SU-DHL-6 (cell line): ENCODE measurements around the gene CLCN4.

ENCODE experiments used
- H2AFZ ChIP-seq: fragments of 200-600 bp; sonication (generic); 2 replicates; pipeline ENCODE4 v1.6.1; 2014; ENCODE audit warnings: low read depth, mild to moderate bottlenecking, moderate library complexity, mixed read lengths, antibody characterized with exemption, low read length; ENCODE audit not compliant: severe bottlenecking
- H3F3A ChIP-seq: fragments of 200-600 bp; shearing (Covaris generic); 2 replicates; pipeline ENCODE4 v1.6.0; 2016; ENCODE audit warnings: antibody characterized with exemption, mild to moderate bottlenecking; ENCODE audit not compliant: insufficient read depth
- H3K27ac ChIP-seq: fragments of 200-600 bp; sonication (generic); 2 replicates; pipeline ENCODE4 v1.5.1; 2016; ENCODE audit warnings: low read depth, mild to moderate bottlenecking, low read length, moderate library complexity, mixed read lengths
- H3K27me3 ChIP-seq: fragments of 200-600 bp; sonication (generic), shearing (Covaris generic); 2 replicates; pipeline ENCODE4 v1.6.0; 2014; ENCODE audit warnings: mild to moderate bottlenecking, low read length
- H3K36me3 ChIP-seq: fragments of 200-600 bp; sonication (generic); 2 replicates; pipeline ENCODE4 v1.6.1; 2014; ENCODE audit warnings: mild to moderate bottlenecking, low read length, mixed read lengths
- H3K4me2 ChIP-seq: fragments of 300-600, 200-600 bp; shearing (Covaris generic), sonication (generic); 2 replicates; pipeline ENCODE4 v1.6.0; 2014; ENCODE audit warnings: low read length, low read depth, mild to moderate bottlenecking; ENCODE audit not compliant: poor library complexity, severe bottlenecking
- H3K4me3 ChIP-seq: fragments of 200-600 bp; sonication (generic); 2 replicates; pipeline ENCODE4 v1.5.1; 2014; ENCODE audit warnings: antibody characterized with exemption, low read length, mild to moderate bottlenecking, mixed read lengths; ENCODE audit not compliant: insufficient read depth, poor library complexity, severe bottlenecking
- H3K79me2 ChIP-seq: fragments of 200-600 bp; sonication (generic); 2 replicates; pipeline ENCODE4 v1.6.1; 2014; ENCODE audit warnings: mild to moderate bottlenecking, low read length, moderate library complexity; ENCODE audit not compliant: insufficient read depth
- H3K9ac ChIP-seq: fragments of 200-600 bp; sonication (generic); 2 replicates; pipeline ENCODE4 v1.7.0; 2014; ENCODE audit warnings: mild to moderate bottlenecking, low read length
- H3K9me2 ChIP-seq: fragments of 200-600 bp; sonication (generic); replicated peaks from 2 replicates; pipeline ENCODE4 v1.6.1; 2014; ENCODE audit warnings: low read length; ENCODE audit not compliant: insufficient read depth
- H3K9me3 ChIP-seq: fragments of 200-600 bp; sonication (generic); 2 replicates; pipeline ENCODE4 v1.6.1; 2014; ENCODE audit warnings: low read length, mixed read lengths; ENCODE audit not compliant: insufficient read depth
- H4K20me1 ChIP-seq: fragments of 200-600 bp; sonication (generic); 2 replicates; pipeline ENCODE4 v1.6.1; 2014; ENCODE audit warnings: low read depth, mild to moderate bottlenecking, antibody characterized with exemption, low read length, moderate library complexity, mixed read lengths
- EZH2phosphoT487 ChIP-seq: fragments of 200-600 bp; sonication (generic), shearing (Covaris generic); conservative IDR thresholded peaks from 2 replicates; pipeline ENCODE4 v1.6.1; 2018; ENCODE audit warnings: mild to moderate bottlenecking, antibody characterized with exemption, low read length, moderate library complexity, mixed read lengths
- TF ChIP-seq, protein P1 (sequence below): fragments of 200-600 bp; sonication (generic); IDR thresholded peaks from one replicate; pipeline ENCODE4 v1.5.1; 2017; ENCODE audit warnings: antibody characterized with exemption, mild to moderate bottlenecking, low read length, moderate library complexity; ENCODE audit not compliant: insufficient read depth, poor library complexity, severe bottlenecking

CLCN4 gene

DNA sequence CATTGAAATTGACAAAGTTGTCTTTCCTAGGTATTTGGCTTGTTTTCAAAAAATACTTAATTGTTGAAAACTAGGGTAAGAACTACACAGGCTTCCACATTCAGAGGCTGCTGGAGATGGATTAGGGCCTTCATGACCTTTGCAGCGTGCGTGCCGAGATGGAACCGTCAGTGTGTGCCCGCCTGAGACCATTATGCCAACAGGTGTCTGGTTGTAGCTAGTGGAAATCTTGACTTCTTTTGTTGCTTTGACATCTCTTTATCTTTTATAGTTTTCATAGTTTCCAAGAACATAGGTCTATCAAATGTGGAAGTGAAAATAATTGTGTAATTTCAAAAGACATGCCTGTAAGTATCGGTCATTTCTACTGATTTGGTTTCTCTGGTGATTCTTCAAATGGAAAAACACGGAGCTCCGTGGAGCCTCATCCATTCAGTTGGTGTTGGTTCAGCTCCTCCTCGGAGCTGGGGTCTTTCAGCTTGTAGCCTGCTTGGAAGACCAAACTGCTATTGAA, 38.9 kb upstream of the CLCN4 start:
- Histone ChIP-seq H3K27ac (peak overlapping the region; percentile 95), H2AFZ (no peak overlapping the region), H3K4me2 (peak overlapping the region; percentile 49), H3K36me3 (peaks cover 12% of the 10 kb centered on the region), H3K27me3 (no peaks in the 10 kb centered on the region), H3K4me3 (no peak overlapping the region), H3F3A (peaks cover 37% of the 10 kb centered on the region), H3K9ac (peak overlapping the region; percentile 43), H3K9me2 (no peaks in the 10 kb centered on the region), H3K9me3 (no peaks in the 10 kb centered on the region), H4K20me1 (no peaks in the 10 kb centered on the region), H3K79me2 (peaks cover 23% of the 10 kb centered on the region; the same call in 1 of the 2 replicates)
- TF ChIP-seq, protein P1, sequence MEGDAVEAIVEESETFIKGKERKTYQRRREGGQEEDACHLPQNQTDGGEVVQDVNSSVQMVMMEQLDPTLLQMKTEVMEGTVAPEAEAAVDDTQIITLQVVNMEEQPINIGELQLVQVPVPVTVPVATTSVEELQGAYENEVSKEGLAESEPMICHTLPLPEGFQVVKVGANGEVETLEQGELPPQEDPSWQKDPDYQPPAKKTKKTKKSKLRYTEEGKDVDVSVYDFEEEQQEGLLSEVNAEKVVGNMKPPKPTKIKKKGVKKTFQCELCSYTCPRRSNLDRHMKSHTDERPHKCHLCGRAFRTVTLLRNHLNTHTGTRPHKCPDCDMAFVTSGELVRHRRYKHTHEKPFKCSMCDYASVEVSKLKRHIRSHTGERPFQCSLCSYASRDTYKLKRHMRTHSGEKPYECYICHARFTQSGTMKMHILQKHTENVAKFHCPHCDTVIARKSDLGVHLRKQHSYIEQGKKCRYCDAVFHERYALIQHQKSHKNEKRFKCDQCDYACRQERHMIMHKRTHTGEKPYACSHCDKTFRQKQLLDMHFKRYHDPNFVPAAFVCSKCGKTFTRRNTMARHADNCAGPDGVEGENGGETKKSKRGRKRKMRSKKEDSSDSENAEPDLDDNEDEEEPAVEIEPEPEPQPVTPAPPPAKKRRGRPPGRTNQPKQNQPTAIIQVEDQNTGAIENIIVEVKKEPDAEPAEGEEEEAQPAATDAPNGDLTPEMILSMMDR, result no peak
- no peak for TF ChIP-seq EZH2phosphoT487

DNA sequence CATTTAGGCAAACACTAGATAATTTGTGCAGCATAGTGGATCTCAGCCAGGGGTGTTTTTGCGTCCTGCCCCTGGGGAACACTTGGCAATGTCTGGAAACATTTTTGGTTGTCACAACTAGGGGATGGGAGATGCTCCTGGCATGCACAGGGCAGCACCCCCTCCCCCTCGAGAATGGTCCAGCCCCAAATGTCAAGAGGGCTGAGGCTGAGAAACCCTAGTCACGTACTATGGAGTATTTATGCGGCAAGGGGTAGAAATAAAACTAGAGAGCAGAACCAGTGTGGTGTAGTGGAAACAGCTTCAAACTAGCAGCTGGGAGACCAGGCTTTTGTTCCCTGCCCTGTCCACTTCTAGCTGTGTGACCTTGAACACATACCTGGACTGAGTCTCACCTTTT, 38.2 kb upstream of the CLCN4 start:
- Histone ChIP-seq H3K9me3 (no peaks in the 10 kb centered on the region), H4K20me1 (no peaks in the 10 kb centered on the region), H3K4me2 (peak overlapping the region; percentile 49), H3K9ac (peak overlapping the region; percentile 43), H3F3A (peaks cover 35% of the 10 kb centered on the region), H2AFZ (no peak overlapping the region), H3K36me3 (peaks cover 12% of the 10 kb centered on the region), H3K79me2 (peaks cover 16% of the 10 kb centered on the region; the same call in 1 of the 2 replicates), H3K9me2 (no peaks in the 10 kb centered on the region), H3K4me3 (no peak overlapping the region), H3K27ac (peak overlapping the region; percentile 95), H3K27me3 (no peaks in the 10 kb centered on the region)
- TF ChIP-seq EZH2phosphoT487, result no peak
- TF ChIP-seq, protein P1, result no peak

DNA sequence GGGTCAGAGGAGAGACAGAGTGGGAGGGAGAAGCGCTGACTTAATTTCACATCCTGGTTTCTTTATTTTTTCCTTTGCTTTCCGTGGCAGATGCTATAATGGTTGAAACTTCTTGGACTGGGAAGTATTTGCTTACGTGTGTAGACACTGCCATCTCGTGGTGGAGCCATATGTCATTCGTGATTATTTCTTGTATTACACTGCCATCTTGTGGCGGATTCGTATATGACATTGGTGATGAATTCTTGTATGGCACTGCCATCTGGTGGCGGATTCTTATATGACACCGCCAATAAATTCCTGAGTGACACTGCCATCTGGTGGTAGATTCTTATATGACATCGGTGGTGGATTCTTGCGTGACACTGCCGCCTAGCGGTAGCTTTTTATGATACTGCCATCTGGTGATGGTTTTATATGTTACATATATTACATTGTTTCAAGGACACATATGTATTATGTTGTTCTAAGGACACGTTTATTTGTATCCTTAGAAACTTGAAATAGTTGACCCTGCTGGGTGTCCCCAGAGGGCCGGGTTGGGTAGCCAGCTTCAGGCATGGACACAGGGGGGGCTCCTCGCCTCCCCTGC, 37.3 kb upstream of the CLCN4 start:
- H3K9me2 ChIP-seq, result no peaks in the 10 kb centered on the region
- peaks cover 35% of the 10 kb centered on the region for H3F3A ChIP-seq
- H3K79me2 ChIP-seq, result peaks cover 9% of the 10 kb centered on the region; the same call in 1 of the 2 replicates
- no peaks in the 10 kb centered on the region for H3K27me3 ChIP-seq
- H3K9ac ChIP-seq, result peak overlapping the region; percentile 43; the same call in 1 of the 2 replicates
- H3K27ac ChIP-seq, result peak overlapping the region; percentile 95
- H3K4me3 ChIP-seq, result no peak overlapping the region
- no peak for TF ChIP-seq EZH2phosphoT487
- TF ChIP-seq, protein P1, result peak; percentile 97
- no peak overlapping the region for H2AFZ ChIP-seq
- H3K36me3 ChIP-seq, result peaks cover 12% of the 10 kb centered on the region
- no peaks in the 10 kb centered on the region for H3K9me3 ChIP-seq
- peak overlapping the region; percentile 49 for H3K4me2 ChIP-seq
- H4K20me1 ChIP-seq, result no peaks in the 10 kb centered on the region
